GM10248 (cell line): Measurements from ENCODE around the gene DCBLD1.

ENCODE experiments used
- CTCF ChIA-PET: fragments of 300-600 bp; sonication (Branson Sonifier 250); formaldehyde crosslinking; extraction: SDS; loops from one replicate; lab custom pipeline; 2021; ENCODE audit warnings: antibody characterized with exemption; lab: Yijun Ruan, JAX
- POLR2A ChIA-PET: fragments of 350-650 bp; sonication (Branson Sonifier 250); formaldehyde crosslinking; extraction: SDS; loops from one replicate; lab custom pipeline; 2020; ENCODE audit warnings: antibody characterized with exemption; lab: Yijun Ruan, JAX
- DNase-seq: peaks from one replicate; pipeline ENCODE4 v3.0.0; 2012; ENCODE audit errors: extremely low spot score
- CTCF ChIP-seq: IDR thresholded peaks from 2 replicates; pipeline ENCODE4 v1.5.1; 2012; ENCODE audit warnings: mild to moderate bottlenecking, low read depth; ENCODE audit errors: extremely low read depth, missing control alignments, control extremely low read depth

DCBLD1 gene

DNA sequence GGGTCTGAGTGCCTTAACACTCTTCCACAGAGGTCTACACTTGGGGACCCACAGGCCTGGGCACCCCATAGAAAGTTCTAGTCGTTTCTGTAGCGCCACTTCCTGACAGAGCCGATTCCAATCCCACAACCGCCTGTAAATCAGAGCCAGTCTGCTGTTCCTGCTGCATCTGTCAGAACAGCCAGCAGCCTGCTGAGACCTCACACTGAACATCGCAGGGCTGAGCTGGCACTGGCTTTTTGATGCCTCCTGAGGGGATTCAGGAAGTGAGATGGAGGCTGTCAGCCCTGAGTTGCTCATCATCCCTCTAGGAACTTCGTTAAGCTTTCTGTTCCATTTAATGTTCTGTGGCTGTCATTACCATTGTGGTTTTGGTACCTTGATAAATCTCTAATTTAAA is 48.9 kb downstream of the DCBLD1 start:
- POLR2A ChIA-PET = interaction anchor here (0.6 kb wide), 1 partner anchor 28 kb away, joined by 3 read pairs; no protein-coding TSS in a partner anchor
- CTCF ChIA-PET = interaction anchor here (0.6 to 2.1 kb wide), 11 partner anchors 9 to 82 kb away, joined by 3 to 8 read pairs (median 4); no protein-coding TSS in a partner anchor
- DNase-seq = no peak
- TF ChIP-seq CTCF = no peak

GRCh38 chr6:117531809-117532725 is 49.6 kb downstream of the DCBLD1 start:
- no peak for TF ChIP-seq CTCF
- DNase-seq = no peak
- ChIA-PET POLR2A (interaction anchor here (0.6 to 0.7 kb wide), 2 partner anchors 28 to 1379 kb away, joined by 3 read pairs; no protein-coding TSS in a partner anchor), CTCF (interaction anchor here (0.6 to 2.1 kb wide), 13 partner anchors 8 to 82 kb away, joined by 3 to 8 read pairs (median 4); no protein-coding TSS in a partner anchor)

DNA sequence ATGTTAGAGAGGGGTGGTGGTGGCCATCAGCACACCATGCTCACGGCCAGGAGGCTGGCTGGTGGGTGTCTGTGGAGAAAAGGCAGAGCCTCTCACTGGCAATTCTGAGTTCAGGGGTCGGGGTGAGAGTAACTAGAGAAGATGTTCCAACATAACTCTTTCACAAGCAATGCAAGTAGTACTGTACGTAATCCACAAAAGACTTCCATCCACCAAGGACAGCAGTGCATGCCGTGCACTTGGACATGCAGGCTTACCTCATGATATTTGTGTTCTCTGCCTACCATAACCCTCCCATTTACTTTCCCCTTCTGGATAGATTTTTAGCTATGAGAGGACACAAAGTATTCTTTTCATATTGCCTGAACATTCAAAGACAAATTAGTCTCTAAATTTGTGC is 51.3 kb downstream of the DCBLD1 start:
- no peak for DNase-seq
- no peak for TF ChIP-seq CTCF
- CTCF ChIA-PET = no interaction called here
- POLR2A ChIA-PET = no interaction called here

GRCh38 chr6:117534974-117535373 is 52.5 kb downstream of the DCBLD1 start:
- no peak for TF ChIP-seq CTCF
- no peak for DNase-seq
- ChIA-PET CTCF (interaction anchor here (1.4 to 2.6 kb wide), 2 partner anchors 55 to 85 kb away, joined by 3 to 7 read pairs; no protein-coding TSS in a partner anchor), POLR2A (no interaction called here)

DNA sequence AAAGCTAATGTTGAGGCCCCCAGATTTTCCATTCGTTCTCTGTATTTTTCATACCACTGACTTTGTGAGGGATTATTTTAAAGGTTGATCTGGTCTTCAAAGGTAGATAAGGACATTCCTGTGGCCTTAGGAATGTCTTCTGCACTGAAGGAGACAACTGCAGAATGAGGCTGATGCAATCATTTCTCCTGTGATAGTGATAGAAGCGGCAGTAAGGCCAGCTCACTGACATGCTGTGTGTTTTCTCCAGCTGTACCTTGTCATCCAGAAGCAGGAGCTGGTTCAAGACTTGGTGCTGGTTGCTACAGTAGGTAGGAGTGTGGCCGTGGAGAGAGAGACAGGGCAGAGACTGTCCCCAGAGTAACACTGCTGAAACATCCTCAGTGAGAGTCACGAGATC is 53.8 kb downstream of the DCBLD1 start:
- CTCF ChIA-PET = interaction anchor here (1.4 to 2.6 kb wide), 2 partner anchors 56 to 86 kb away, joined by 3 to 7 read pairs; no protein-coding TSS in a partner anchor
- POLR2A ChIA-PET = no interaction called here
- no peak for TF ChIP-seq CTCF
- DNase-seq = no peak

- TF ChIP-seq CTCF = no peak
- POLR2A ChIA-PET = no interaction called here
Observed at GRCh38 chr6:117538615-117539014, 56.1 kb downstream of the DCBLD1 start.

More at GRCh38 chr6:117538615-117539014, 56.1 kb downstream of the DCBLD1 start:
- DNase-seq = no peak
- CTCF ChIA-PET = interaction anchor here (1.2 to 1.5 kb wide), 3 partner anchors 10 to 35 kb away, joined by 3 to 5 read pairs (median 3); no protein-coding TSS in a partner anchor
